GM12891 (cell line): ENCODE data around the gene DNM3.
A peak's percentile ranks its signal among the peaks of the same experiment; 100 is the strongest.

Source experiments
- DNase-seq: peaks from one replicate; pipeline ENCODE4 v3.0.0; 2011; ENCODE audit warnings: low spot score; ENCODE audit not compliant: insufficient read length
- FAIRE-seq: peaks from 2 replicates; lab custom pipeline; 2011; peaks lifted over from hg19 to GRCh38; lab: Jason Lieb, UNC
- PAX5 ChIP-seq: IDR thresholded peaks from 2 replicates; pipeline ENCODE4 v1.6.1; 2011; ENCODE audit warnings: low read length, moderate library complexity, mild to moderate bottlenecking; ENCODE audit not compliant: insufficient read depth, severe bottlenecking
- POLR2A ChIP-seq: IDR thresholded peaks from 2 replicates; pipeline ENCODE4 v1.6.1; 2011; ENCODE audit warnings: low read depth, low read length, control low read depth
- POLR2AphosphoS5 ChIP-seq: IDR thresholded peaks from 2 replicates; pipeline ENCODE4 v1.6.1; 2011; ENCODE audit warnings: low read depth, low read length, control low read depth
- POU2F2 ChIP-seq: IDR thresholded peaks from 2 replicates; pipeline ENCODE4 v1.6.1; 2011; ENCODE audit warnings: low read depth, mild to moderate bottlenecking, control low read depth, low read length, moderate library complexity
- SPI1 ChIP-seq: IDR thresholded peaks from 2 replicates; pipeline ENCODE4 v1.6.1; 2011; ENCODE audit warnings: low read depth, low read length, control low read depth
- TAF1 ChIP-seq: IDR thresholded peaks from 2 replicates; pipeline ENCODE4 v1.6.1; 2011; ENCODE audit warnings: low read depth, low read length, control low read depth

DNM3 gene

DNA sequence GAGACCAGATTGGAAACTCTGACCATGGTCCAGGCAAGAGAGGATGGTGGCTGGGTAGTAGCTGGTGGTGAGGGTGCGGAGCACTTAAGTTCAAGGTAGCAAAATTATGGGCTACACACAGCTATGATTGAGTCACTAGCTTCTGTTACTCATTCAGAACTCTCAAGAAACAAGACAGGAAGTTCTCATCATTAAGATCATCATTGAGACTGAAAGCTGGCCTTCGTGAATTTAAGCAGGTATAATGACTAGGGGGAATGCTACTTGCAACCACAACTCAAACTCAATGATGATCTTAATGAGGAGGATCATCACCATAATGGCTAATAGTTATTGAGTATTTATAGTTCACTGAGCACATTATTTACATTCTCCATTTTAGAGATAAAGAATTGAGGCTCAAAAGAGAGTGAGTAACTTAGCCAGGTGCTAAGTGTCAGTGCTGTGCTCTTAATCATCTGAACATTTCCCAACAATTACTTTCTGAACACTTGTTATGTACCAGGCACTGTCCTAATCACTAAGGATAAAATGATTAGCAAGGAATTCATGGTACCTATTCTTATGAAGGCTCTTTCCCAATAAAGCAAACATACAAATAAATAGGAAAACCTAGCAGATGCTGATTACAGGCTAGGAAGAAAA lies 292.9 kb downstream of the DNM3 start:
- DNase-seq, result no peak
- no peak for TF ChIP-seq POLR2AphosphoS5
- no peak for TF ChIP-seq SPI1
- TF ChIP-seq POU2F2, result no peak
- no peak for TF ChIP-seq PAX5
- TF ChIP-seq TAF1, result no peak
- TF ChIP-seq POLR2A, result no peak
- FAIRE-seq, result no peak

DNA sequence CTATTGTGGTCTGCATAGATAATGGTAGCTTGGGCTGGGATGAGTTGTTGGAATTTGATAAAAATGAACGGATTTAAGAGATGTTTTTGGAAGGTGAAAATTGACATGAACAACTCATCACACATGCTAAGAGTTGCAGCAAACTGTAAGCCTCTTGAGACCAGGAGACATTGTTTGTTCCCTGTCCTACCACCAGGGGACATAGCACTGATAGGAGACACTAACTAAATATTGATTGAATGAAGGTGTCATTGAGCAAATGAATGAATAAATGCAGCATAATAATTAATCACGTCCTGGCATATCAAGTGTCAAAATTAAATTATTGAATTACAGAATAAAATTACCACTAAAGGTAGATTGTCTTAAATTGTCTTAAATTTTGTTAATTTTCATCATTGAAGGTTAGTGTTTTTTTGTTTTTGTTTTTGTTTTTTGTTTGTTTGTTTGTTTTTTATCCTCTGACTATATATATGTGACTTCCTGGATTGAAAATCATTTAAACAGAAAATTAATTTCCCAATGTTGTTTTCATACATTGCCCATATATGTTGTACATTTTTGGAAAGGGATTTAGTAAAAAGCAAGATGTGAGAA lies 293.9 kb downstream of the DNM3 start:
- TF ChIP-seq SPI1 (no peak), POU2F2 (no peak)
- peak; percentile 70 for FAIRE-seq
- no peak for DNase-seq

DNA sequence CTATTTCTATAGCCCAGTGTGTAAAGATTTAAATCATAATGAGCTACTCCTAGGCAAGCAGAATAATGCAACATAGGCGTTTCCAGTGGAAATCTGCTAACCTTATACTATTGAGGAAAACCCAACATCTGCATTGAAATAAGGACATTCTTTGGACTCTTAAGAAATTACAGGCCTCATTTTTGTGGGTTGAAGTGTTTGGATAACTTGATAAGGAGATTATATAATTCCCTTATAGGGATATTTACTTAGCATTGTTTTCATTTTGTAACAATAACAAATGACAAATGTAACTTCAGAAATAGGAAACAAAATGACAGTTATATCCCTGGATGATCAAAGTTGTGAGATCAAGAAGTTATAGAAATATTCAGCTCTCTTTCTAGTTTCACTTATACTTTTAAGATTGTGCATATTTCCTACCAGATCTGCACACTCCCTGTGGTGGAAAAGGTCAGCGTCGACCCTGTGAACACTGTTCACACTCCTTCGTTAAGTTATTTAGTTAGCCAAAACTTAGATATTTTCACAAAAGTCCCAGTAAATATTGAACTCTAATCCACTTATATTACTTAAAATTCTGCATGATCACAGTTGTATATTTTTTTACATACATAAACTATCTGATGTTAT lies 294.8 kb downstream of the DNM3 start:
- FAIRE-seq, result no peak
- TF ChIP-seq POLR2A, result no peak
- no peak for DNase-seq

DNA sequence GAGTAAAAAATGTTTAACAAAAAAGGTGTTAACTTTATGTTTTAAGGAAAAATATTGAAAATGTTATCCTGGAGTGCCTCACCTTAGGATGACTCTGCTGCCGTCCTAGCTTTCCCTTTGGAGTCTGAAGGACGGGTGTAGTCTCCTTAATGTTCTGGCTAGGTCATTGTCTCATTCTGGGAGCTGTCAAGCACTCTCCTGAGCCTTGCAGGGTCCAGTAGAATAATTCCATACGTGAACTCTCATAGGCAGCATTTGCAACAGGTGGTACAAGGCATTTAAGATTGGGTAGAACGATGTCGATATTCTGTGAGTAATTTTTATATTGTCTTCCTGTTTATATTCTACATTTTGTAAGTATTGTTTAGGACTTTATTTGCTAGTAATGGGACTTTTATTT lies 295.6 kb downstream of the DNM3 start:
- FAIRE-seq (no peak), DNase-seq (no peak)
- TF ChIP-seq SPI1 (no peak), POLR2AphosphoS5 (no peak), POU2F2 (no peak), TAF1 (no peak), POLR2A (no peak), PAX5 (no peak)

DNA sequence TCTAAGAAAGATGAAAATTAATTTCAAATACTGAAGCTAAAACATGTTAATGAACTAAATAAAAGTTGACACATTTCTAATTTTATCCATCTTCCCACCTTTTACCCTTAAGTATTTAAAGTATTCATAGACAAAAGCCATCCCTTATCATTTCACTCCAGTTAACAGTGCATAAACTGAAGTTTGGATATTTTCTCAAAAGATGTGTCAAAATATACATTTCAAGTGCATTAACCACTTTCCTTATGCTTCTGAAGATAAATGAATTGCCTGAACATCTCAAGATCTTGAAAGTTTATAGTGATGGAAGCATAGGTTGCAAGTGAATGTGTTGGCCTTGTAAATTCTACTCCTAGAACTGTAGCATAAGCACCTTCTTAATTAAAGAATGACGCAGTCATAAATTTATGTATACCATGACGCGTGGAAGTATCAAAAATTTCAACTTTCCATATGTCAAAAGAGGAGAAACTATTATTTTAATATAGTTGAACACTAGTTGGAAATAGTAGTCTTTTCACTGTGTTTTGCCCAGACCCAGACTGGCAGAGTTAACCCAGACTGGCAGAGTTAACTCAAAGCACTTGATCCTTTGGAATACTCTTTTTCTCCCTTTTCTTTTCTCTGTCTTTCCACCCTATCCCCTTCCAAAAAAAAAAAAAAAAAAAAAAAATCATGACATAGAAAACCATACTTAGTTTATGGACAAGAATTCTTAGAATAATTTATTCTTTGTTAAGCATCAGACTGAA lies 296.6 kb downstream of the DNM3 start:
- TF ChIP-seq TAF1 (no peak), POLR2A (no peak), SPI1 (no peak), POLR2AphosphoS5 (no peak), POU2F2 (no peak), PAX5 (no peak)
- no peak for FAIRE-seq
- DNase-seq, result no peak

DNA sequence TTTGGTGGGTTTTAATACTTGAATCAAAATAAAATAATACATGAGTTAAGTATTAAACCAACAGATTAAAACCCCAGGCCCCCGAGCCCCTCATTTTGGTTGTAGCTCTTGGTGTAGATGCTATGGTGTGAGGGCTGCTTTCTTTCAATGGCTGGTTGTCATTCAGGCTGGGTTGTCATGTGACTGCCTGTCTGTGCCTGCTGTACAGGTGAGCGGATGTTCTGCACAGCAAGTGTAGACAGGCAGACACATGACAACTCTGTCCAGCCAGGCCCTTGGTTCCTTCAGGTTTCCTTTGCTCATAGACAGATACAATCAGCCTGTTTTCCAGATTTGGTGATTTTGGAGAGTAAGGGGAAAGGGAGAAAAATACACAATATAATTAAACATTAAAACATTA lies 297.3 kb downstream of the DNM3 start:
- FAIRE-seq (no peak), DNase-seq (no peak)
- TF ChIP-seq SPI1, result no peak
- no peak for TF ChIP-seq TAF1

DNA sequence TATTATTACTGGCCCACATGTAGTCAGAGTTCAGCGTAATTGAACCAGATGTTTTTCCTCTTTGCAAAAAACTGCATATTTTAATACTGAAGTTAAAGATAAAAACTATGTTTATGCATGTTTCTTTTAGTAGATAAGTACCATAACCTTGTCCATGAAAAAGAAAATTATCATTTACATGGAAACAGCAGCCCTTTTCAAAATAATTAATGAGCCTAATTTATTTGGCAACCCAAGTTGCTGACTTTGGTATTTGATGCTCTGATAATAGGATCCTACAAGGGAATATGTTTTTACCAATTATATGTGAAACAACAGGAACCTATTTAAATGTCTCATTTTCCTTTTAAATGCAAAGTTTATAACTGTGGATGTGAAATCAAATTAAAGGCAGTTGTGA lies 297.9 kb downstream of the DNM3 start:
- FAIRE-seq, result no peak
- TF ChIP-seq POLR2AphosphoS5 (no peak), POLR2A (no peak), PAX5 (no peak), SPI1 (no peak), POU2F2 (no peak), TAF1 (no peak)
- DNase-seq, result no peak

DNA sequence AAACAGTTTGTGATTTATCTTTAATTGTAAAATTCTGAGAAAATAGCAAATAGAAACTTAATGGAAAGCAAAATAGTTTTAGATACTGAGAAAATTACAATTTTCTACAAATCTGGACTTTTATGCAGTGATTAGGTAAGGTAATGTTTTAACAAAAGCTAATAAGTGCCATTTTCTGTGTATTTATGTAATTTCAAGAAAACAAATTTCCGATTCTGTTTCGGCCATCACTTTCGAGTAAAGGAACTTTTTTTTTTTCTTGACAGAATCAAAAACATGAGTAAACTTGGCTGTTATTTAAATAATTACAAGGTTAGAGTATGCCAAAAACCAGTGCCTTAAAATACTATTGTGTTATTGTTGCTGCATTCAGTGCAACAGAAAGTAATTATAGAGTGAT lies 298.8 kb downstream of the DNM3 start:
- DNase-seq (no peak), FAIRE-seq (no peak)
- no peak for TF ChIP-seq POU2F2
- no peak for TF ChIP-seq POLR2A
- no peak for TF ChIP-seq POLR2AphosphoS5
- no peak for TF ChIP-seq PAX5
- no peak for TF ChIP-seq SPI1
- no peak for TF ChIP-seq TAF1

DNA sequence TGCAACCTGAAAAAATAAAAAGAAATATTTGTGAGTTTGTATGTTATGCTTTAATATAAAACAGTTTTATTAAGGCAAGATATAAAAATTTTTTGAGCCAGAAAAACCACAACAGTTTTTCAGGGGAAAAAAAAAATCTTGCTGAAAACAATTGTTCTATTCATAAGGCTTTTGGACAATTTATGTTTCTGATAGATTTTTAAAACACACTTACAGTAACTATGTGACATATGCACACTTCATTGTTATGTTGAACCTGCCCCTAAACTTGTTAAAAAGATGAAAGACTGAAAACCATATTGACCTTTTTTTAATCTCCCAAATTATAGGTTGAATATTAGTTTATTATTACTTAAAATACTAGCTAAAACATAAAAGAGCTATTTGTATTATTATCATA lies 299.3 kb downstream of the DNM3 start:
- no peak for DNase-seq
- no peak for FAIRE-seq
- TF ChIP-seq POLR2AphosphoS5 (no peak), SPI1 (no peak), TAF1 (no peak), POU2F2 (no peak), PAX5 (no peak)
